ENCODE data around the gene C16orf87.

GRCh38 chr16:46762583-46762982, 68.4 kb downstream of the C16orf87 start:
- TF ChIP-seq CTCF (IDR thresholded peaks at IDR 0.05) (no peak), POLR2A (IDR thresholded peaks at IDR 0.05) (no peak)
